DND-41 (cell line): ENCODE data around the gene FTO.

Source experiments
- CTCF ChIP-seq: IDR thresholded peaks from 2 replicates; pipeline ENCODE4 v1.5.1; 2012; ENCODE audit warnings: borderline replicate concordance, low read length, moderate library complexity, mild to moderate bottlenecking; ENCODE audit not compliant: poor library complexity, severe bottlenecking; ENCODE audit errors: extremely low read depth
- EZH2 ChIP-seq: IDR thresholded peaks from 3 replicates; pipeline ENCODE4 v1.6.1; 2012; ENCODE audit warnings: borderline replicate concordance, low read depth, mild to moderate bottlenecking, moderate library complexity, low read length, inconsistent platforms; ENCODE audit not compliant: severe bottlenecking

GRCh38 chr16:54164789-54165173 is 460.8 kb downstream of the FTO start:
- no peak for TF ChIP-seq CTCF
- TF ChIP-seq EZH2: no peak
